CD4-positive, CD25-positive, alpha-beta regulatory T cell (primary cell): ENCODE measurements around the gene TNNT2. TPM values are rescaled to one million over a fixed set of nuclear protein-coding genes. Genes with fewer than 3 reads are reported as not detected.

Experiments used
- ATAC-seq, 2 donors: fragments of 150-1000 bp; cut with Tn5 transposase; one replicate each; pipeline ENCODE4 v1.10.0; 2021; ENCODE audit warnings: low read depth in 2 of 2, moderate number of reproducible peaks in 2 of 2, moderate library complexity in 1 of 2
- DNase-seq, 3 donors: peaks; one replicate each; pipeline versions ENCODE4 v3.0.0 to v3.0.0-alpha.2; 2012 to 2022; ENCODE audit warnings: mixed read lengths in 1 of 3
- H3K27ac ChIP-seq: one replicate; pipeline ENCODE4 v1.7.0; 2013; ENCODE audit warnings: mild to moderate bottlenecking, low read length; ENCODE audit not compliant: insufficient read depth, poor library complexity, severe bottlenecking
- H3K27me3 ChIP-seq: one replicate; pipeline ENCODE4 v1.7.0; 2013; ENCODE audit warnings: low read length; ENCODE audit not compliant: control insufficient read depth, insufficient read depth
- H3K36me3 ChIP-seq: one replicate; pipeline ENCODE4 v1.7.0; 2013; ENCODE audit warnings: mild to moderate bottlenecking, low read length, moderate library complexity; ENCODE audit not compliant: control insufficient read depth, insufficient read depth
- H3K4me1 ChIP-seq: 2 replicates; pipeline ENCODE4 v1.7.0; 2013; ENCODE audit warnings: mild to moderate bottlenecking, low read length; ENCODE audit not compliant: insufficient read depth, control insufficient read depth, poor library complexity, severe bottlenecking
- H3K4me3 ChIP-seq: one replicate; pipeline ENCODE4 v1.7.0; 2013; ENCODE audit warnings: low read depth, mild to moderate bottlenecking, low read length, moderate library complexity
- H3K9me3 ChIP-seq, 2 experiments: 1 replicate in 1 of 2; 2 replicates in 1 of 2; pipeline ENCODE4 v1.7.0; 2013; ENCODE audit warnings: low read length in 2 of 2, mild to moderate bottlenecking in 1 of 2, moderate library complexity in 1 of 2; ENCODE audit not compliant: control insufficient read depth in 2 of 2
- H3K27ac Mint-ChIP-seq, 3 donors: one replicate each; pipeline ENCODE4 v1.8.0; 2020 to 2022; ENCODE audit warnings: mild to moderate bottlenecking in 3 of 3, mixed read lengths in 3 of 3, moderate library complexity in 2 of 3
- H3K27me3 Mint-ChIP-seq: one replicate; pipeline ENCODE4 v1.8.0; 2022; ENCODE audit warnings: mild to moderate bottlenecking, mixed read lengths
- H3K36me3 Mint-ChIP-seq: one replicate; pipeline ENCODE4 v1.8.0; 2020; ENCODE audit warnings: mixed read lengths
- H3K4me1 Mint-ChIP-seq, 4 donors: one replicate each; pipeline ENCODE4 v1.8.0; 2020 to 2022; ENCODE audit warnings: mixed read lengths in 4 of 4, mild to moderate bottlenecking in 1 of 4
- H3K4me3 Mint-ChIP-seq, 4 donors: one replicate each; pipeline ENCODE4 v1.8.0; 2020 to 2022; ENCODE audit warnings: mild to moderate bottlenecking in 4 of 4, mixed read lengths in 4 of 4, moderate library complexity in 3 of 4
- H3K9me3 Mint-ChIP-seq, 7 donors: one replicate each; pipeline ENCODE4 v1.8.0; 2020 to 2022; ENCODE audit warnings: mixed read lengths in 7 of 7, mild to moderate bottlenecking in 3 of 7, moderate library complexity in 2 of 7
- polyA plus RNA-seq, 4 donors: library from polyadenylated mRNA; unstranded; fragments of 300-500 nt; fragmentation: Illumina TruSeq; gene quantifications; one replicate each; pipeline ENCODE4 v1.2.3, GENCODE V29; 2021
- total RNA-seq: library from RNA; stranded (reverse); gene quantifications from one replicate; pipeline ENCODE4 v1.2.3, GENCODE V29; 2022

TNNT2 gene
- total and polyA plus RNA-seq, 5 donors from 2014 or later, result not detected

- Mint-ChIP-seq H3K9me3 (no peaks in the 10 kb centered on the region), H3K4me3 (no peak overlapping the region), H3K27me3 (peaks cover 5% of the 10 kb centered on the region), H3K4me1 (no peaks in the 10 kb centered on the region), H3K36me3 (no peaks in the 10 kb centered on the region), H3K27ac (no peak overlapping the region)
- H3K27ac ChIP-seq, result no peak overlapping the region
- no peaks in the 10 kb centered on the region for H3K27me3 ChIP-seq
- DNase-seq (no peak), ATAC-seq (no peak)
- no peaks in the 10 kb centered on the region for H3K9me3 ChIP-seq
- no peaks in the 10 kb centered on the region for H3K4me1 ChIP-seq
- no peaks in the 10 kb centered on the region for H3K36me3 ChIP-seq
- no peak overlapping the region for H3K4me3 ChIP-seq
These were observed 18.9 kb downstream of the TNNT2 start for GRCh38 chr1:201358596-201358995.

GRCh38 chr1:201357636-201358348 lies 19.7 kb downstream of the TNNT2 start:
- Mint-ChIP-seq H3K9me3 (no peaks in the 10 kb centered on the region), H3K4me1 (no peaks in the 10 kb centered on the region), H3K27ac (no peak overlapping the region), H3K4me3 (no peak overlapping the region), H3K27me3 (peaks cover 5% of the 10 kb centered on the region), H3K36me3 (no peaks in the 10 kb centered on the region)
- H3K27ac ChIP-seq, result no peak overlapping the region
- no peaks in the 10 kb centered on the region for H3K4me1 ChIP-seq
- no peak overlapping the region for H3K4me3 ChIP-seq
- no peaks in the 10 kb centered on the region for H3K27me3 ChIP-seq
- H3K36me3 ChIP-seq, result no peaks in the 10 kb centered on the region
- DNase-seq, result no peak
- no peaks in the 10 kb centered on the region for H3K9me3 ChIP-seq
- ATAC-seq, result no peak

DNA sequence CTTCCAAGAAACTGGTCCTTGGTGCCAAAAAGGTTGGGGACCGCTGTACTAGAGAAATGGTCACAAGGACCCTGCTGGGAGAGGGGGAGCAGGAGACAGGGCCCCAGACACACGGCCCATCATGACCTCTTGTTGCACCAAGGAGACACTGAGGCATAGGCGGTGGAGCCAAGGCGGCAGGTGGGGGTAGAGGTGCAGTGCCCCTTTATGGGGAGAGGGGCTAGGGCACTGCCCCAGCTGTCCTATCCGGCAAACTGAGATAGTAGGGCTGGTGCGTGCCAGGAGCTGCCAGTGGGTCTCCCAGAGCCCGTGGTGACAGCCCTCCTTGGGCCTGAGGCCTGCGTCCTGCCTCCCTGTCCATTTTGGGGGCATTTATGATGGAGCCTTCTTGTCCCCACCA lies 20.3 kb downstream of the TNNT2 start:
- ATAC-seq (no peak), DNase-seq (no peak)
- Histone ChIP-seq H3K4me3 (no peak overlapping the region), H3K27me3 (no peaks in the 10 kb centered on the region), H3K9me3 (no peaks in the 10 kb centered on the region), H3K27ac (no peak overlapping the region), H3K4me1 (no peaks in the 10 kb centered on the region), H3K36me3 (no peaks in the 10 kb centered on the region)
- no peak overlapping the region for H3K4me3 Mint-ChIP-seq
- no peaks in the 10 kb centered on the region for H3K4me1 Mint-ChIP-seq
- no peak overlapping the region for H3K27ac Mint-ChIP-seq
- H3K27me3 Mint-ChIP-seq, result peaks cover 5% of the 10 kb centered on the region
- no peaks in the 10 kb centered on the region for H3K36me3 Mint-ChIP-seq
- H3K9me3 Mint-ChIP-seq, result no peaks in the 10 kb centered on the region

- Histone ChIP-seq H3K9me3 (no peaks in the 10 kb centered on the region), H3K27ac (no peak overlapping the region), H3K36me3 (no peaks in the 10 kb centered on the region), H3K27me3 (no peaks in the 10 kb centered on the region), H3K4me1 (no peaks in the 10 kb centered on the region), H3K4me3 (no peak overlapping the region)
- H3K27ac Mint-ChIP-seq, result no peak overlapping the region
- ATAC-seq, result no peak
- no peak for DNase-seq
- no peak overlapping the region for H3K4me3 Mint-ChIP-seq
- no peaks in the 10 kb centered on the region for H3K9me3 Mint-ChIP-seq
- H3K36me3 Mint-ChIP-seq, result no peaks in the 10 kb centered on the region
- no peaks in the 10 kb centered on the region for H3K4me1 Mint-ChIP-seq
- peaks cover 5% of the 10 kb centered on the region for H3K27me3 Mint-ChIP-seq
These were observed 20.8 kb downstream of the TNNT2 start for GRCh38 chr1:201356701-201357100.

DNA sequence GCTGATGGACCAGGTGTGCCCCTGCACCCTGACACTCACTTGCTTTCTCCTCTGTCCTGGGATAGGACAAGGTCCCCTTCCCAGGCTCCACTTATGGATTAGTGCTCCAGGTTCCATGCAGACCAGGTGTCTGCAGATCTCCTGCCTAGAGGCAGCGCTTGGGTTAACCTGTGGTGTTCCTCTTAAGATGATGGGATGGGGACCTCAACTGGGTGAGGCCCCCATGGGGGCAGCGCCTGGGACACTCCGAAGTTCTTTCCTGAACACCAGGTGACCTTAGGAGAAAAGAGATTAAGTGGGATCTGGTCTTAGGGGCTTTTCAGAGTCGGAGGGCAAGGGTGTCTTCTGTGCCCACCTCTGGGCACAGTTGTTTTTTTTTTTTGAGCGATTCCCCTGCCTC lies 21.2 kb downstream of the TNNT2 start:
- Histone ChIP-seq H3K27ac (no peak overlapping the region), H3K9me3 (no peaks in the 10 kb centered on the region), H3K4me3 (no peak overlapping the region), H3K4me1 (no peaks in the 10 kb centered on the region), H3K27me3 (no peaks in the 10 kb centered on the region), H3K36me3 (no peaks in the 10 kb centered on the region)
- Mint-ChIP-seq H3K36me3 (no peaks in the 10 kb centered on the region), H3K4me3 (no peak overlapping the region), H3K27ac (no peak overlapping the region), H3K9me3 (peaks cover 0 to 2% (median 0%) of the 10 kb centered on the region in 7 donors), H3K4me1 (no peaks in the 10 kb centered on the region), H3K27me3 (peaks cover 8% of the 10 kb centered on the region)
- ATAC-seq (no peak), DNase-seq (no peak)

DNA sequence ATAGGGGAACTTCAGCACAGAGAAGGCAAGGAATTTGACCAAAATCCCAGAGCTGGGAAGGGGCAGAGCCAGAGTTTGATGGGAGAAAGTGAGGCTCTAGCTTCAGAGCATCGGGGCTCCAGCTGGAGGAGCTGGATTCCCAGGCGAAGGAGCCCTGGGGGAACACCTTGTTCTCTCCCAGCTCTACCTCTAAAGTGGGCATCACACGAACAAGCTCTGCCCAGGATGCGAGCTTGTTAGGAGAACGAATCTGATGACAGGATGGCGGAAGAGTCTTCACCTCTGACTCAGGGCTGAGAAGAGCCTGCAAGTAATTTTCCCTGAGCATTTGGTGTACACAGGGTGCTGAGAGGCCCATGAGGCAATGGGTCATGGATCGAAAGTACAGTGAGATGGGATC lies 22.0 kb downstream of the TNNT2 start:
- DNase-seq, result no peak
- H3K4me3 ChIP-seq, result no peak overlapping the region

GRCh38 chr1:201354901-201355295 lies 22.6 kb downstream of the TNNT2 start:
- Mint-ChIP-seq H3K9me3 (peaks cover 0 to 2% (median 0%) of the 10 kb centered on the region in 7 donors), H3K27me3 (peaks cover 7% of the 10 kb centered on the region), H3K4me3 (no peak overlapping the region), H3K27ac (no peak overlapping the region), H3K4me1 (no peaks in the 10 kb centered on the region), H3K36me3 (no peaks in the 10 kb centered on the region)
- ATAC-seq (no peak), DNase-seq (no peak)
- Histone ChIP-seq H3K4me3 (no peak overlapping the region), H3K27ac (no peak overlapping the region), H3K36me3 (no peaks in the 10 kb centered on the region), H3K4me1 (no peaks in the 10 kb centered on the region), H3K9me3 (no peaks in the 10 kb centered on the region), H3K27me3 (no peaks in the 10 kb centered on the region)

More for the DNA sequence above, 22.0 kb downstream of the TNNT2 start:
- H3K4me1 ChIP-seq, result no peaks in the 10 kb centered on the region
- no peaks in the 10 kb centered on the region for H3K36me3 Mint-ChIP-seq
- no peaks in the 10 kb centered on the region for H3K27me3 ChIP-seq
- no peaks in the 10 kb centered on the region for H3K9me3 ChIP-seq
- H3K9me3 Mint-ChIP-seq, result peaks cover 0 to 2% (median 0%) of the 10 kb centered on the region in 7 donors
- H3K4me1 Mint-ChIP-seq, result no peaks in the 10 kb centered on the region
- peaks cover 9% of the 10 kb centered on the region for H3K27me3 Mint-ChIP-seq
- H3K36me3 ChIP-seq, result no peaks in the 10 kb centered on the region
- H3K27ac Mint-ChIP-seq, result no peak overlapping the region
- ATAC-seq, result no peak
- no peak overlapping the region for H3K4me3 Mint-ChIP-seq
- H3K27ac ChIP-seq, result no peak overlapping the region

- no peak overlapping the region for H3K27ac ChIP-seq
- DNase-seq (no peak), ATAC-seq (no peak)
- H3K36me3 Mint-ChIP-seq, result no peaks in the 10 kb centered on the region
- H3K36me3 ChIP-seq, result no peaks in the 10 kb centered on the region
- peaks cover 4% of the 10 kb centered on the region for H3K27me3 Mint-ChIP-seq
- no peak overlapping the region for H3K4me3 Mint-ChIP-seq
- H3K4me1 ChIP-seq, result no peaks in the 10 kb centered on the region
- H3K9me3 Mint-ChIP-seq, result peaks cover 0 to 3% (median 0%) of the 10 kb centered on the region in 7 donors
- H3K9me3 ChIP-seq, result no peaks in the 10 kb centered on the region
- no peaks in the 10 kb centered on the region for H3K27me3 ChIP-seq
- H3K27ac Mint-ChIP-seq, result no peak overlapping the region
- no peaks in the 10 kb centered on the region for H3K4me1 Mint-ChIP-seq
- no peak overlapping the region for H3K4me3 ChIP-seq
These were observed 23.2 kb downstream of the TNNT2 start for GRCh38 chr1:201354151-201354900.
